ENCODE measurements around the gene PLGLB2. TPM values are rescaled to one million over a fixed set of nuclear protein-coding genes. Genes with fewer than 3 reads are reported as not detected.
"Not testable (repeated sequence)": the region's sequence is repeated elsewhere in the genome, so short reads cannot be mapped to it uniquely, and the experiment has no call there.

Gene PLGLB2
- total RNA-seq: 0.83 TPM

GRCh38 chr2:87747791-87748190, at the start of gene PLGLB2:
Gene PLGLB2, plus strand, starts transcription at chr2:87748087. Its CDS starts 67 bp downstream, at chr2:87748154.
- DNase-seq (ENCODE audit: low spot score): not testable (repeated sequence)

GRCh38 chr2:87704572-87705323, 43.1 kb upstream of the PLGLB2 start:
- DNase-seq (ENCODE audit: low spot score): not testable (repeated sequence)

GRCh38 chr2:87708368-87708767, 39.5 kb upstream of the PLGLB2 start:
- DNase-seq (ENCODE audit: low spot score): not testable (repeated sequence)

DNA sequence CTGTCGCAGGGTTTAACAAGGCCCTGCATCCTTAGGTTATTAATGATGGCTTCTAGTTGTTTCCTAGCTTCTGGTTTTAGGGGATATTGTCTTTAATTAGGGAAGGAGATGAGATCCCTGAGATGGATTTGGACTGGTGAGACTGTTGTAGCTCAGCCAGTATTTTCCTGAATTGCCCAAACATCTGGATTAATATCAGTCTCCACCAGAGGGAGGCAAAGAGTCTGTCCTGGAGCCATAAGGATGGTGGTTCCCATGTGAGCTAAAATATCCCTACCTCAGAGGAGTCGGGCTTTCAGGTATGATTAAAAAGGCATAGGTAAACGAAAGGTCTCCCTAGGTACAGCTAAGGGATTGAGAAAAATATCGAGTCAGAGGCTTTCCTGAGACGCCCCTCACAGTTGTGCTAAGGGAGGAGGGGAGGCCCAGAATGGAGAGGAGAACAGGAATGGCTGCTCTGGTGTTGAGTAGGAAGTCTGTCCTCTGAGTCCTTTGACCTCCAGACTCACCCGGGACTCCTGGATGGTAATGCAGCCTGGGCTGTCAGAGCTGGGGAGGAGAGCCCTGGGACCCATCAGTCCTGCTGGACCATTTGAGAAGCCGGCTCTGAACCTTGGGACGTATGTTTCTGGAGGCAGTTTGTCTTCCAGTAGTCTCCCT, 19.8 kb upstream of the PLGLB2 start:
- not testable (repeated sequence) for DNase-seq (ENCODE audit: low spot score)

DNA sequence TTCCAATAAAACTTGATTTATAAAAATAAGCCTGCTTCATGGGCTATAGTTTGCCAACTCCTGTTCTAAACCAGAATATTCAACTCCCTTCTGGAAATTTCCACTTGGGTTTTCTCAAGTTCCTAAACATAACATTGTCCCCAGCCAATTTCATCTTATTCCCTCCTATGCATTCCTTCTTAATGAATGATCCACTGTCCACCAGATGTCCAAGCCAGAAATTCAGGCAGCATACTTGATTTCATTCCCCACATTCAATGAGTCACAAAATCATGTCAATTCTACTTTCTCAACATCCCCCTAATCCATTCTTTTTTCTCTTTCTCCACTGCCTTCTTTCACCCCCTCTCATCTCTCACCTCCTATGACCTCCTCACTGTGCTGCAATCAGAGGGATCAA, 7.0 kb upstream of the PLGLB2 start:
- DNase-seq (ENCODE audit: low spot score): not testable (repeated sequence)

GRCh38 chr2:87742393-87743108, 5.3 kb upstream of the PLGLB2 start:
- not testable (repeated sequence) for DNase-seq (ENCODE audit: low spot score)

DNA sequence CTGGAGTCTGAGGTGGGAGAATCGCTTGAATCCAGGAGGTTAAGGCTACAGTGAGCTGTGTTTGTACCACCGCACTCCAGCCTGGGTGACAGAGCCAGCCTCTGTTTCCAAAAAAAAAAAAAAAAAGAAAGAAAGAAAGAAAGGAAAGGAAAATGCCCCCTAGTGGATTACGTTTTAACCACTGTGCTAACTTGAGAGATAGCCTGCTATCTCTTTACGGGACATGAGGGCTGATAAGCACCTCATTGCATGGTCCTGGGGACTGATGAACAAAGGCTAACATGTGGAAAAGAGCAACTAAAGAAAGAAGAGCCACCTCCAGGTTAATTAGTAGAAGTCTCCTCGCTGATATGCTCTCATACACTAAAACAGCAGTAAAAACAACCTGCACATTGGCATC, 4.2 kb upstream of the PLGLB2 start:
- not testable (repeated sequence) for DNase-seq (ENCODE audit: low spot score)

GRCh38 chr2:87745353-87745951, 2.4 kb upstream of the PLGLB2 start:
- DNase-seq (ENCODE audit: low spot score): not testable (repeated sequence)

DNA sequence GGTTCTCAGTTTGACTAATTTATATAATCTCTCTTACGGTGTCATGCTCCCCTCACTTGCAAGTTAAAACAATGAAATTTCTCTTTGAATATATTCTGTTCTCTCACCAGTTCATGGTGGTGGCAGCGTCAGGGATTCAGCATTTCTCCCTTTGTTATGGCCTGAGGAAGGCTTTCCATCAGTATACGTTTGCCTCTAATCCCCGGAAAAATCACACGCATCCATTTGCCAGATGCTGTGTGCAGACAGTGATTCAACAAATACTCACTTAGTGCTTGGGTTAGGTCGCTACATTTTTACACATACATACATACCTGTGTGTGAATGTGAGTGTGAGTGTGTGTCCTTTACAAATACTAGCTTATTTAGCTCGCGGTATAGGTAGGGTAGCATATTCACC, 637 bp downstream of the PLGLB2 start:
- not testable (repeated sequence) for DNase-seq (ENCODE audit: low spot score)

- DNase-seq (ENCODE audit: low spot score): not testable (repeated sequence)
Observed at GRCh38 chr2:87750560-87750959, 2.7 kb downstream of the PLGLB2 start.

DNA sequence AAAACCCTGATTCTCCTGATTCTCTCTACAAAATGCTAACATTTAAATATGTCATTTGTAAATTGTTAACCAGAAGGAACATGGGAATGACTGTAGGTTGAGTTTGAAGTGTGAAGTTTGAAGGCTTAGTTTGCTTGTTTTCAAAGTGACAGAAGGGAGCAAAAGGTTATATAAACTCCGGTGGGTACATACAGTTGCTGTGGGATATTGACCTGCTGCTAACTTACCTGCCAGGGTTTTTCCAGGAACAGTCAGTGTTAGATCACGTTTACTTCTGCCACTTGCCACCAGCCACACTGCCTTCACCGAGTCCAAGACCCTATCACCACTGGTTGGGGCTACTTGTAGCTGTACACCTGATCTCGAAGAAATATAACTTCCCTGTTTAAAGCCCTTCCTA, 6.9 kb downstream of the PLGLB2 start:
- not testable (repeated sequence) for DNase-seq (ENCODE audit: low spot score)

Other genes starting within 250 kb of the PLGLB2 start
- 2.1 TPM for gene RGPD2, start 77.7 kb downstream of the PLGLB2 start, total RNA-seq

Measured in ureter (tissue), 1 donor.